Glomerular visceral epithelial cell (primary cell): ENCODE data around the gene OR13C4.
"Not testable (repeated sequence)": the region's sequence is repeated elsewhere in the genome, so short reads cannot be mapped to it uniquely, and the experiment has no call there.

Experiments used
- DNase-seq: peaks from one replicate; pipeline ENCODE4 v3.0.0-alpha.2; 2016; ENCODE audit errors: extremely low spot score

Gene OR13C4

GRCh38 chr9:104527109-104527508, at the start of gene OR13C4:
OR13C4 (minus strand) TSS chr9:104527209; CDS start chr9:104527209, 0 bp downstream.
- DNase-seq = no peak

- no peak for DNase-seq
These were observed 48.4 kb upstream of the OR13C4 start for GRCh38 chr9:104575456-104575855.

- no peak for DNase-seq
These were observed 45.6 kb upstream of the OR13C4 start for GRCh38 chr9:104572612-104573011.

- DNase-seq = no peak
These were observed 41.9 kb upstream of the OR13C4 start, which contains the start of gene OR13C8 for GRCh38 chr9:104568868-104569267. OR13C8 (plus strand) TSS chr9:104569168; CDS start chr9:104569168, 0 bp downstream.

- no peak for DNase-seq
These were observed 37.3 kb upstream of the OR13C4 start for GRCh38 chr9:104564358-104564757.

GRCh38 chr9:104556830-104557634, 30.0 kb upstream of the OR13C4 start:
- no peak for DNase-seq

- DNase-seq = no peak
These were observed 28.5 kb upstream of the OR13C4 start for GRCh38 chr9:104555521-104555920.

- peak; percentile 2 for DNase-seq
These were observed 26.3 kb upstream of the OR13C4 start for GRCh38 chr9:104553261-104553660.

- DNase-seq = no peak
These were observed 17.6 kb upstream of the OR13C4 start for GRCh38 chr9:104544644-104545043.

- DNase-seq = no peak
These were observed 12.3 kb upstream of the OR13C4 start for GRCh38 chr9:104539275-104539674.

GRCh38 chr9:104536756-104537155, 9.7 kb upstream of the OR13C4 start, which contains the start of gene OR13C3:
OR13C3 (minus strand) TSS chr9:104536856; CDS start chr9:104536723, 133 bp downstream.
- DNase-seq = no peak

- DNase-seq = not testable (repeated sequence)
These were observed 6.8 kb downstream of the OR13C4 start for GRCh38 chr9:104520241-104520640.

- no peak for DNase-seq
These were observed 12.1 kb downstream of the OR13C4 start for GRCh38 chr9:104514901-104515300.

GRCh38 chr9:104506565-104506964, 20.4 kb downstream of the OR13C4 start:
- DNase-seq = no peak

- DNase-seq = no peak
These were observed 23.0 kb downstream of the OR13C4 start, which contains the start of gene OR13F1 for GRCh38 chr9:104503963-104504362. OR13F1 (plus strand) TSS chr9:104504263; CDS start chr9:104504263, 0 bp downstream.

- no peak for DNase-seq
These were observed 23.6 kb downstream of the OR13C4 start for GRCh38 chr9:104503440-104503839.

- DNase-seq = peak; percentile 3
These were observed 32.2 kb downstream of the OR13C4 start for GRCh38 chr9:104494808-104495207.

- DNase-seq = no peak
These were observed 42.0 kb downstream of the OR13C4 start for GRCh38 chr9:104485014-104485413.

GRCh38 chr9:104482921-104483570, 44.0 kb downstream of the OR13C4 start:
- no peak for DNase-seq
